H9 (cell line): Measurements from ENCODE around the gene UPP1. TPM values are rescaled to one million over a fixed set of nuclear protein-coding genes. Genes with fewer than 3 reads are reported as not detected.

Experiments used
- DNase-seq: peaks from one replicate; pipeline ENCODE4 v3.0.0-alpha.2; 2017
- H2AFZ ChIP-seq: one replicate; pipeline ENCODE4 v1.6.1; 2013; ENCODE audit warnings: mild to moderate bottlenecking, low read length, control low read depth, moderate library complexity
- H2AK5ac ChIP-seq: 2 replicates; pipeline ENCODE4 v1.6.1; 2013; ENCODE audit warnings: low read length, control low read depth, mixed read lengths; ENCODE audit not compliant: insufficient read length
- H2BK120ac ChIP-seq: one replicate; pipeline ENCODE4 v1.6.1; 2013; ENCODE audit warnings: low read depth, mild to moderate bottlenecking, low read length, control low read depth, inconsistent platforms; ENCODE audit not compliant: poor library complexity, severe bottlenecking
- H2BK12ac ChIP-seq: 2 replicates; pipeline ENCODE4 v1.6.1; 2013; ENCODE audit warnings: low read length, control low read depth, mixed read lengths, low read depth; ENCODE audit not compliant: insufficient read length
- H2BK15ac ChIP-seq: 2 replicates; pipeline ENCODE4 v1.6.1; 2013; ENCODE audit warnings: low read depth, low read length, control low read depth
- H2BK20ac ChIP-seq: one replicate; pipeline ENCODE4 v1.6.1; 2013; ENCODE audit warnings: low read depth, mild to moderate bottlenecking, low read length, control low read depth, inconsistent platforms; ENCODE audit not compliant: poor library complexity, severe bottlenecking
- H2BK5ac ChIP-seq: 2 replicates; pipeline ENCODE4 v1.6.1; 2013; ENCODE audit warnings: low read length, control low read depth, mixed read lengths; ENCODE audit not compliant: insufficient read length
- H3K14ac ChIP-seq: 2 replicates; pipeline ENCODE4 v1.6.1; 2013; ENCODE audit warnings: low read length, control low read depth; ENCODE audit not compliant: insufficient read depth
- H3K18ac ChIP-seq: 2 replicates; pipeline ENCODE4 v1.6.1; 2013; ENCODE audit warnings: low read depth, mild to moderate bottlenecking, mixed read lengths, low read length, control low read depth; ENCODE audit not compliant: insufficient read length
- H3K23ac ChIP-seq: 2 replicates; pipeline ENCODE4 v1.6.1; 2013; ENCODE audit warnings: low read length, control low read depth, mixed read lengths, low read depth; ENCODE audit not compliant: insufficient read length
- H3K23me2 ChIP-seq: 2 replicates; pipeline ENCODE4 v1.6.1; 2013; ENCODE audit warnings: low read depth, mild to moderate bottlenecking, mixed read lengths, low read length, control low read depth; ENCODE audit not compliant: insufficient read length, poor library complexity, severe bottlenecking
- H3K27ac ChIP-seq: 2 replicates; pipeline ENCODE4 v1.5.1; 2013; ENCODE audit warnings: low read length, control low read depth, mixed read lengths, low read depth; ENCODE audit not compliant: insufficient read length
- H3K27me3 ChIP-seq: 2 replicates; pipeline ENCODE4 v1.6.1; 2013; ENCODE audit warnings: low read length, control low read depth, inconsistent platforms; ENCODE audit not compliant: insufficient read depth
- H3K4ac ChIP-seq: 2 replicates; pipeline ENCODE4 v1.6.1; 2013; ENCODE audit warnings: low read depth, mild to moderate bottlenecking, control low read depth, inconsistent platforms, low read length, moderate library complexity
- H3K4me1 ChIP-seq: 2 replicates; pipeline ENCODE4 v1.6.1; 2013; ENCODE audit warnings: low read length, control low read depth, inconsistent platforms; ENCODE audit not compliant: insufficient read depth
- H3K4me2 ChIP-seq: 2 replicates; pipeline ENCODE4 v1.6.1; 2013; ENCODE audit warnings: low read length, control low read depth, mixed read lengths; ENCODE audit not compliant: insufficient read length, insufficient read depth
- H3K56ac ChIP-seq: 2 replicates; pipeline ENCODE4 v1.6.1; 2013; ENCODE audit warnings: low read depth, mild to moderate bottlenecking, mixed read lengths, low read length, control low read depth; ENCODE audit not compliant: insufficient read length
- H3K79me1 ChIP-seq: 2 replicates; pipeline ENCODE4 v1.6.1; 2013; ENCODE audit warnings: low read depth, mild to moderate bottlenecking, moderate library complexity, low read length, control low read depth, inconsistent platforms; ENCODE audit not compliant: insufficient read depth, poor library complexity, severe bottlenecking
- H3K79me2 ChIP-seq: 2 replicates; pipeline ENCODE4 v1.6.1; 2013; ENCODE audit warnings: low read length, control low read depth, inconsistent platforms; ENCODE audit not compliant: insufficient read depth
- H3K9ac ChIP-seq: 2 replicates; pipeline ENCODE4 v1.6.1; 2013; ENCODE audit warnings: low read length, control low read depth, mixed read lengths; ENCODE audit not compliant: insufficient read length; ENCODE audit errors: extremely low read depth
- H3K9me3 ChIP-seq: one replicate; pipeline ENCODE4 v1.6.1; 2013; ENCODE audit warnings: low read depth, low read length, inconsistent platforms; ENCODE audit not compliant: control insufficient read depth
- H3T11ph ChIP-seq: one replicate; pipeline ENCODE4 v1.6.1; 2013; ENCODE audit warnings: mild to moderate bottlenecking, low read length, control low read depth, inconsistent platforms
- H4K20me1 ChIP-seq: one replicate; pipeline ENCODE4 v1.6.1; 2013; ENCODE audit not compliant: control insufficient read depth, insufficient read length, insufficient read depth
- H4K5ac ChIP-seq: 2 replicates; pipeline ENCODE4 v1.6.1; 2013; ENCODE audit warnings: low read depth, mild to moderate bottlenecking, mixed read lengths, low read length, control low read depth; ENCODE audit not compliant: insufficient read length
- H4K8ac ChIP-seq: replicated peaks from 2 replicates; pipeline ENCODE4 v1.6.1; 2013; ENCODE audit warnings: low read length, control low read depth, mixed read lengths, low read depth; ENCODE audit not compliant: insufficient read length
- H4K91ac ChIP-seq: 2 replicates; pipeline ENCODE4 v1.6.1; 2013; ENCODE audit warnings: low read depth, mild to moderate bottlenecking, moderate library complexity, mixed read lengths, low read length, control low read depth; ENCODE audit not compliant: insufficient read length
- H3K27ac Mint-ChIP-seq, 3 experiments: 2 replicates in 2 of 3; 3 replicates in 1 of 3; pipeline ENCODE4 v1.8.0; 2020 to 2021; ENCODE audit warnings: mixed read lengths in 3 of 3, mild to moderate bottlenecking in 1 of 3, moderate library complexity in 1 of 3
- H3K27me3 Mint-ChIP-seq: 2 replicates; pipeline ENCODE4 v1.8.0; 2021; ENCODE audit warnings: low read depth, mild to moderate bottlenecking, moderate library complexity, mixed read lengths
- H3K36me3 Mint-ChIP-seq, 3 experiments: 2 replicates in 2 of 3; 3 replicates in 1 of 3; pipeline ENCODE4 v1.8.0; 2020 to 2021; ENCODE audit warnings: low read depth in 3 of 3, mixed read lengths in 3 of 3; ENCODE audit not compliant: insufficient read depth in 1 of 3
- H3K4me1 Mint-ChIP-seq, 2 experiments: 2 replicates each; pipeline ENCODE4 v1.8.0; 2020; ENCODE audit warnings: mixed read lengths in 2 of 2
- H3K4me3 Mint-ChIP-seq, 2 experiments: 2 replicates in 1 of 2; 3 replicates in 1 of 2; pipeline ENCODE4 v1.8.0; 2020 to 2021; ENCODE audit warnings: mild to moderate bottlenecking in 2 of 2, mixed read lengths in 2 of 2, moderate library complexity in 1 of 2
- H3K9me3 Mint-ChIP-seq, 2 experiments: 2 replicates in 1 of 2; 3 replicates in 1 of 2; pipeline ENCODE4 v1.8.0; 2020; ENCODE audit warnings: mild to moderate bottlenecking in 2 of 2, mixed read lengths in 2 of 2, moderate library complexity in 1 of 2
- WGBS: extraction: QIAGEN DNeasy Blood & Tissue Kit; methylation state at CpG from one replicate; pipeline ENCODE4 v1.1.7; 2013; ENCODE audit warnings: missing lambda C conversion rate, low lambda C conversion rate, mixed read lengths; ENCODE audit not compliant: insufficient read length; ENCODE audit errors: extremely low coverage; 5-methylcytosine and 5-hydroxymethylcytosine counted together
- total RNA-seq: library from RNA; stranded (reverse); gene quantifications from 2 replicates; pipeline ENCODE4 v1.2.1, GENCODE V29; 2021
- TF ChIP-seq, protein P1 (sequence below): fragments of 200-600 bp; sonication (generic); conservative IDR thresholded peaks from 3 replicates; pipeline ENCODE4 v1.8.0; 2021; ENCODE audit warnings: antibody characterized with exemption, mild to moderate bottlenecking

The UPP1 gene
- total RNA-seq, 1 experiment from 2014 or later, result 34.2 TPM

- Histone ChIP-seq H2AK5ac (no peak overlapping the region), H3K27ac (no peak overlapping the region), H3K4me1 (peaks cover 3% of the 10 kb centered on the region; the same call in 1 of the 2 replicates), H3K18ac (no peak overlapping the region), H4K20me1 (no peaks in the 10 kb centered on the region), H3T11ph (no peak overlapping the region), H2BK20ac (no peak overlapping the region), H3K9me3 (no peaks in the 10 kb centered on the region), H3K9ac (no peak overlapping the region), H4K8ac (no peak overlapping the region), H3K23ac (no peak overlapping the region), H3K14ac (no peak overlapping the region), H3K23me2 (peaks cover 14% of the 10 kb centered on the region), H3K27me3 (no peaks in the 10 kb centered on the region), H3K4me2 (no peak overlapping the region), H2BK120ac (no peak overlapping the region), H3K56ac (no peak overlapping the region), H4K5ac (no peak overlapping the region), H2BK15ac (no peak overlapping the region), H2BK5ac (no peak overlapping the region), H3K79me2 (0 out of 2 replicates have a peak, but pooled peaks cover 2% of the 10 kb centered on the region), H4K91ac (no peak overlapping the region), H2AFZ (no peak overlapping the region), H3K79me1 (no peaks in the 10 kb centered on the region), H3K4ac (no peak overlapping the region), H2BK12ac (no peak overlapping the region)
- no CpG with 5 or more reads among the region's 10 CpGs for WGBS
- peaks cover 25 to 57% (median 56%) of the 10 kb centered on the region in 3 experiments; a peak in 6 of 7 replicates for H3K36me3 Mint-ChIP-seq
- TF ChIP-seq, protein P1, sequence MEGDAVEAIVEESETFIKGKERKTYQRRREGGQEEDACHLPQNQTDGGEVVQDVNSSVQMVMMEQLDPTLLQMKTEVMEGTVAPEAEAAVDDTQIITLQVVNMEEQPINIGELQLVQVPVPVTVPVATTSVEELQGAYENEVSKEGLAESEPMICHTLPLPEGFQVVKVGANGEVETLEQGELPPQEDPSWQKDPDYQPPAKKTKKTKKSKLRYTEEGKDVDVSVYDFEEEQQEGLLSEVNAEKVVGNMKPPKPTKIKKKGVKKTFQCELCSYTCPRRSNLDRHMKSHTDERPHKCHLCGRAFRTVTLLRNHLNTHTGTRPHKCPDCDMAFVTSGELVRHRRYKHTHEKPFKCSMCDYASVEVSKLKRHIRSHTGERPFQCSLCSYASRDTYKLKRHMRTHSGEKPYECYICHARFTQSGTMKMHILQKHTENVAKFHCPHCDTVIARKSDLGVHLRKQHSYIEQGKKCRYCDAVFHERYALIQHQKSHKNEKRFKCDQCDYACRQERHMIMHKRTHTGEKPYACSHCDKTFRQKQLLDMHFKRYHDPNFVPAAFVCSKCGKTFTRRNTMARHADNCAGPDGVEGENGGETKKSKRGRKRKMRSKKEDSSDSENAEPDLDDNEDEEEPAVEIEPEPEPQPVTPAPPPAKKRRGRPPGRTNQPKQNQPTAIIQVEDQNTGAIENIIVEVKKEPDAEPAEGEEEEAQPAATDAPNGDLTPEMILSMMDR, result no peak
- no peaks in the 10 kb centered on the region; the same call in none of the 2 replicates for H3K27me3 Mint-ChIP-seq
- peak overlapping the region in 2 of 3 experiments; percentile 92 to 97; a peak in 4 of 7 replicates for H3K27ac Mint-ChIP-seq
- H3K4me1 Mint-ChIP-seq, result peaks cover 23 to 35% of the 10 kb centered on the region in 2 experiments
- H3K9me3 Mint-ChIP-seq, result no peaks in the 10 kb centered on the region; a peak in 1 of 5 replicates
- peak overlapping the region in 1 of 2 experiments; percentile 89; a peak in 4 of 5 replicates for H3K4me3 Mint-ChIP-seq
- DNase-seq, result no peak
Measured at GRCh38 chr7:48091506-48092433, 2.7 kb downstream of the UPP1 start.
